Measurements from ENCODE around the gene DCBLD2.

DNA sequence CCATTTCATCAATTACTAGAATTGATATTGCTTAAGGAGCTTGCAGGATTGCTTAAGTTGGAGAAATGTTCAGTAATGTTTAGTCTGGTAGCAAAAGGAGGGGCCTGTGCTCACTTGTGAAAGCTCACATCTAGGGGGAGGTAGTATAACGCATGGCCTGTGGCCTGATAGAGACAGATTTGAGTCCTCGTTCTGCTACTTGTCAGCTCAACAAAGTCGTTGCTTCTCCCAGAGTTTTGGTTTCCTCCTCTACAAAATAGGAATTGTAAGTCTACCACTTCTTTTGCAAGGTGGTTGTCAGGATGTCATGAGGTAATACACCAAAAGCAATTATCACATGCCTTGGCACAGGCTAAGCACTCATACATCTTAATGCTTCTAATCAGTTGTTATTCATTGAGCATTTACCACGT lies 137.0 kb downstream of the DCBLD2 start:
- TF ChIP-seq CTCF (IDR thresholded peaks at IDR 0.05; ENCODE audit: poor library complexity): no peak
- TF ChIP-seq EZH2 (IDR thresholded peaks at IDR 0.05; ENCODE audit: borderline replicate concordance): no peak
- TF ChIP-seq EZH2phosphoT487 (IDR thresholded peaks at IDR 0.05; ENCODE audit: low read depth, severe bottlenecking, unreplicated experiment): no peak

Measured in hepatocyte (in vitro differentiated cells).